Smooth muscle cell of bladder (primary cell): Measurements from ENCODE around the gene SGK2. TPM values are rescaled to one million over a fixed set of nuclear protein-coding genes. Genes with fewer than 3 reads are reported as not detected.

Source experiments
- total RNA-seq: library from RNA; depleted of rRNA; stranded (reverse); fragments of >200 nt; gene quantifications from 2 replicates; pipeline ENCODE4 v1.2.3, GENCODE V29; 2014

The SGK2 gene
- total RNA-seq: 0.14 and 0.28 TPM in 2 replicates

DNA sequence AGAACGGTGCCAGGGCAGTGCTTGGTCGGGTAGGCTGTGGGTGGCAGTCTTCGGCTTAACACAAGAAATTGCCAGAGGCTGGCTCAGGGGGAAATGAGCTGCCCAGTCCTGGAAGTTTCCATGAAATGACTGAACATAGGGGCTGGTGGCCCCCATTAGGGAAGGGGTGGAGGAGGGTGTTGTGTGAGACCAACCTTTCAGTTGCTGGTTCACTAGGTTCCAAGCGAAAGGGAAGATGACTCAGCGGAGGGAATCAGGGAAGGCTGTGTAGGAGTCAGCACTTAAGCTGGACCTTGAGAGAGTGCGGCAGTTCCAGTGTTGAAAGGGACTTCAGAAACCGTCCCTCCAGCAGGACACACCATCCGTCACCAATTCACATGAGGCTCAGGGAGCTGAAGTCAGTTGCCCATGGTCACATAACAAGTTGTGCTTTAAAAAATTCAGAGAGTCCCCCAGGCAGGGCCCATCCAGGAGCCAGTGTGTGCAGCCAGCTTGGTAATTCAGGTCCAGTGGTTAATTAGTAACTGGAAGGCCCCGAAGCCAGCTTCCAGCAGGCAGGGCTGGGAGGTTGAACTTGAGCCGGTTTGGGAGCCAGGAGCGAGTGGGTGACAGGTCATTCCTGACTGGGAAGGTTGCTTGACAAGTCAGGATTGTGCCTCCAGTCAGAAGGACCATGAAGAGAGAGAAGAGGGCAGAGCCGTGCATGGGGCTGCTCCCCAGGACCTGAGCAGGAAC lies at the start of gene SGK2:
TSS of gene SGK2 (plus strand) at position 616 of the 735 bp plus-strand sequence. CDS start 7,469 bp downstream, outside the sequence.

DNA sequence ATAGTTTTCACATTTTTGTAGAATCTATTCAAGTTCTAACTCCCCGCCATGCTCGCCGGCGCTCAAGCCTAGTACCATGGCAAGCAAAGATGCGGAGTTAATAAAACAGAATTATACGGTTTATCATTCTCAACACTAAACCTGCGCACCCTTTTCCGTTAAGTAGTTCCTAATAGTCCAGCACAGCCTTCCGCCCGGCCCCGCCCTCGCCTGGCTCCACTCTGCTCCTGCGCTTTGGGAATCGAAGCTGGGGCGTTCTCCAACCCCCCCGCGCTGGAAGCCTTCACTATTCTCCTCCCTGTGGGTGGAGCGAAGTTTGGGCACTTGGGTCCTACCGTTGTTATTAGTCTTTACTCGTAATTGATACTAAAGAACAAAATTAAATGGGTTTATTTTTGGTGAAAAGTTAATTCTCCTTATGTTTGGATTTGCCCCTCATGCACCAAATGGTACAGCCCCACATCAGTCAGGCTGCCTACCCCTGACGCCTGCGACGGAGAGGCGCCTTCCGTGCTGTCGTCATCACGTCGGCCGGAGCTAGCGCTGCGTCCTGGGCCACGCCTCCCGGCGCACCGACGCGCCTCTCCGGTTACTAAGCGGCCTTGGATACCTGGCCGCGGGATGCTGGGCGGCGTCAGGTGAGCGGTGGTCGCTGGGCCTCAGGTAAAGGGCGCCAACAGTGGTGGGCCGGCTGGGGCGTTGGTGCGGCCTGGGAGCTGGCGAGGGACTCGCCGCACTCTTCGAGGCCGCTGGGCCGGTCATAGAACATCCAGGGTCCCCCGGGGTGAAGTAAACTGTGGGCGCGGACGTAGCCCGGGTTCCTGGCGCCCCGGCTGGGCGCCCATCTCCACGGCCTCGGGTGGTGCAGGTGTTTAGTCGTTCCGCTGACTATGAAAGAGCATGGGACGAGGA lies 31.8 kb downstream of the SGK2 start, which contains the start of gene IFT52:
TSS of gene IFT52 (plus strand) at position 546 of the 912 bp plus-strand sequence. CDS start 3,762 bp downstream, outside the sequence.

Other genes starting within 250 kb of the SGK2 start
- gene SRSF6, start 101.1 kb upstream of the SGK2 start, total RNA-seq: 33.0 and 50.5 TPM in 2 replicates
- gene L3MBTL1, start 51.3 kb upstream of the SGK2 start, total RNA-seq: 3.6 and 4.6 TPM in 2 replicates
- gene IFT52, start 31.9 kb downstream of the SGK2 start, total RNA-seq: 48.6 and 50.8 TPM in 2 replicates
- 0.37 and 0.71 TPM in 2 replicates for gene MYBL2, start 108.1 kb downstream of the SGK2 start, total RNA-seq
- gene GTSF1L, start 168.0 kb downstream of the SGK2 start, total RNA-seq: not detected in 2 replicates